H1 (cell line): ENCODE results near the gene ZNF648. TPM values are rescaled to one million over a fixed set of nuclear protein-coding genes. Genes with fewer than 3 reads are reported as not detected.

Source experiments
- CHD7 ChIP-seq: fragments of 300-600 bp; sonication (generic); IDR thresholded peaks from 2 replicates; pipeline ENCODE4 v1.7.1; 2012; ENCODE audit warnings: low read length, moderate library complexity, mild to moderate bottlenecking, inconsistent platforms; ENCODE audit not compliant: insufficient replicate concordance
- polyA plus RNA-seq, 7 experiments: library from polyadenylated mRNA; depleted of rRNA in 3 of 7; stranded (reverse) in 5 of 7; unstranded in 2 of 7; fragments of >200 nt in 5 of 7; fragments of 200-250 nt in 2 of 7; gene quantifications; 1 replicate in 5 of 7; 2 replicates in 1 of 7; 4 replicates in 1 of 7; pipeline versions ENCODE4 v1.2.1 to v1.2.3, GENCODE V29; 2011 to 2013; ENCODE audit warnings: missing spikeins in 2 of 7, mixed read lengths in 2 of 7
- total RNA-seq: library from RNA; stranded (reverse); fragmentation: NEBNext Ultra II Directional; extraction: Animal tissue kit (Norgen Biotek cat#: 25700); gene quantifications from 2 replicates; pipeline ENCODE4 v1.2.1, GENCODE V29; 2021

The ZNF648 gene
- total and polyA plus RNA-seq, 2 of the 8 experiments (the other 6 are each of a cell fraction or from before 2014, with no cell fraction given): 0.20 to 0.53 TPM

GRCh38 chr1:182052355-182052754, 9.2 kb downstream of the ZNF648 start (continued):
- TF ChIP-seq CHD7: no peak
